ENCODE data around the gene ASPHD1.

The ASPHD1 gene

GRCh38 chr16:29905668-29906067 is 5.4 kb downstream of the ASPHD1 start:
- in situ Hi-C loops (cut with HindIII; ENCODE audit: low sequenced_read_pairs): no loop called here

GRCh38 chr16:29906520-29907244 is 6.4 kb downstream of the ASPHD1 start:
- in situ Hi-C loops (cut with HindIII; ENCODE audit: low sequenced_read_pairs): no loop called here

GRCh38 chr16:29907973-29908372 is 7.7 kb downstream of the ASPHD1 start:
- in situ Hi-C loops (cut with HindIII; ENCODE audit: low sequenced_read_pairs): no loop called here

- in situ Hi-C loops (cut with HindIII; ENCODE audit: low sequenced_read_pairs): no loop called here
Observed at GRCh38 chr16:29908719-29909220, 8.5 kb downstream of the ASPHD1 start.

GRCh38 chr16:29909391-29909790 is 9.1 kb downstream of the ASPHD1 start:
- in situ Hi-C loops (cut with HindIII; ENCODE audit: low sequenced_read_pairs): no loop called here

GRCh38 chr16:29909851-29910250 is 9.6 kb downstream of the ASPHD1 start:
- in situ Hi-C loops (cut with HindIII; ENCODE audit: low sequenced_read_pairs): loop anchor here (5.0 kb wide), 1 partner anchor 48 kb away; the partner anchor contains the start of gene CDIPT

- in situ Hi-C loops (cut with HindIII; ENCODE audit: low sequenced_read_pairs): loop anchor here (5.0 kb wide), 1 partner anchor 49 kb away; the partner anchor contains the start of gene CDIPT
Observed at GRCh38 chr16:29910819-29911675, 10.8 kb downstream of the ASPHD1 start.

GRCh38 chr16:29911676-29912010 is 11.4 kb downstream of the ASPHD1 start:
- in situ Hi-C loops (cut with HindIII; ENCODE audit: low sequenced_read_pairs): loop anchor here (5.0 kb wide), 1 partner anchor 49 kb away; the partner anchor contains the start of gene CDIPT

GRCh38 chr16:29912087-29912486 is 11.8 kb downstream of the ASPHD1 start:
- in situ Hi-C loops (cut with HindIII; ENCODE audit: low sequenced_read_pairs): loop anchor here (5.0 kb wide), 1 partner anchor 50 kb away; the partner anchor contains the start of gene CDIPT

GRCh38 chr16:29913514-29913913 is 13.2 kb downstream of the ASPHD1 start:
- in situ Hi-C loops (cut with HindIII; ENCODE audit: low sequenced_read_pairs): loop anchor here (5.0 kb wide), 1 partner anchor 51 kb away; the partner anchor contains the start of gene CDIPT

GRCh38 chr16:29915590-29916247 is 15.4 kb downstream of the ASPHD1 start:
- in situ Hi-C loops (cut with HindIII; ENCODE audit: low sequenced_read_pairs): no loop called here

- in situ Hi-C loops (cut with HindIII; ENCODE audit: low sequenced_read_pairs): no loop called here
Observed at GRCh38 chr16:29916979-29917378, 16.7 kb downstream of the ASPHD1 start.

GRCh38 chr16:29920288-29921033 is 20.2 kb downstream of the ASPHD1 start:
- in situ Hi-C loops (cut with HindIII; ENCODE audit: low sequenced_read_pairs): no loop called here

GRCh38 chr16:29921034-29921385 is 20.7 kb downstream of the ASPHD1 start:
- in situ Hi-C loops (cut with HindIII; ENCODE audit: low sequenced_read_pairs): no loop called here

- in situ Hi-C loops (cut with HindIII; ENCODE audit: low sequenced_read_pairs): no loop called here
Observed at GRCh38 chr16:29922326-29922725, 22.0 kb downstream of the ASPHD1 start.

- in situ Hi-C loops (cut with HindIII; ENCODE audit: low sequenced_read_pairs): no loop called here
Observed at GRCh38 chr16:29922986-29923501, 22.8 kb downstream of the ASPHD1 start.

GRCh38 chr16:29925105-29925756 is 24.9 kb downstream of the ASPHD1 start:
- in situ Hi-C loops (cut with HindIII; ENCODE audit: low sequenced_read_pairs): no loop called here

GRCh38 chr16:29925781-29926710 is 25.8 kb downstream of the ASPHD1 start, which contains the start of gene KCTD13:
TSS of gene KCTD13 (minus strand) at chr16:29926226. CDS start at chr16:29926033, 193 bp downstream.
- in situ Hi-C loops (cut with HindIII; ENCODE audit: low sequenced_read_pairs): no loop called here

- in situ Hi-C loops (cut with HindIII; ENCODE audit: low sequenced_read_pairs): no loop called here
Observed at GRCh38 chr16:29926711-29927052, 26.4 kb downstream of the ASPHD1 start.

Data from endothelial cell of hepatic sinusoid (primary cell).